ENCODE results near the gene NFATC2IP.
"Not testable (repeated sequence)": the region's sequence is repeated elsewhere in the genome, so short reads cannot be mapped to it uniquely, and the experiment has no call there.

Gene NFATC2IP

DNA sequence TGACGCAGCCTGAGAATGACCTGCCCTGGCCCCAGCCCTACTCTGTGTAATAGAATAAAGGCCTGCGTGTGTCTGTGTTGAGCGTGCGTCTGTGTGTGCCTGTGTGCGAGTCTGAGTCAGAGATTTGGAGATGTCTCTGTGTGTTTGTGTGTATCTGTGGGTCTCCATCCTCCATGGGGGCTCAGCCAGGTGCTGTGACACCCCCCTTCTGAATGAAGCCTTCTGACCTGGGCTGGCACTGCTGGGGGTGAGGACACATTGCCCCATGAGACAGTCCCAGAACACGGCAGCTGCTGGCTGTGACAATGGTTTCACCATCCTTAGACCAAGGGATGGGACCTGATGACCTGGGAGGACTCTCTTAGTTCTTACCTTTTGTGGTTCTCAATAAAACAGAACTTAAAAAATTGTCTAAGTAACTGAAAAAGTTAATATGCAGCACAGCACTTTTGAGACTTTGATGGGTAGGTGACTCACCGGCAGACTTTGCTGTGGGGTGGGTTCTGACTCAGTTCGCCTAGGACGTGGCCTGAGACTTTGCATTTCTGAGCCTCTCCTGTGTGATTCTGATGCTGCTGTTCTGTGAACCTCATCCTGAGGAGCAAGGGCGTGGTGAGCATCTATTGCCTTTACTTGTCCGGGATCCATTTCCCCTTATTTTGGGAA is 39.8 kb downstream of the NFATC2IP start:
- TF ChIP-seq, protein P1, sequence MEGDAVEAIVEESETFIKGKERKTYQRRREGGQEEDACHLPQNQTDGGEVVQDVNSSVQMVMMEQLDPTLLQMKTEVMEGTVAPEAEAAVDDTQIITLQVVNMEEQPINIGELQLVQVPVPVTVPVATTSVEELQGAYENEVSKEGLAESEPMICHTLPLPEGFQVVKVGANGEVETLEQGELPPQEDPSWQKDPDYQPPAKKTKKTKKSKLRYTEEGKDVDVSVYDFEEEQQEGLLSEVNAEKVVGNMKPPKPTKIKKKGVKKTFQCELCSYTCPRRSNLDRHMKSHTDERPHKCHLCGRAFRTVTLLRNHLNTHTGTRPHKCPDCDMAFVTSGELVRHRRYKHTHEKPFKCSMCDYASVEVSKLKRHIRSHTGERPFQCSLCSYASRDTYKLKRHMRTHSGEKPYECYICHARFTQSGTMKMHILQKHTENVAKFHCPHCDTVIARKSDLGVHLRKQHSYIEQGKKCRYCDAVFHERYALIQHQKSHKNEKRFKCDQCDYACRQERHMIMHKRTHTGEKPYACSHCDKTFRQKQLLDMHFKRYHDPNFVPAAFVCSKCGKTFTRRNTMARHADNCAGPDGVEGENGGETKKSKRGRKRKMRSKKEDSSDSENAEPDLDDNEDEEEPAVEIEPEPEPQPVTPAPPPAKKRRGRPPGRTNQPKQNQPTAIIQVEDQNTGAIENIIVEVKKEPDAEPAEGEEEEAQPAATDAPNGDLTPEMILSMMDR (IDR thresholded peaks at IDR 0.05; ENCODE audit: extremely low read depth, missing control alignments): no peak
- DNase-seq (ENCODE audit: low spot score): no peak

DNA sequence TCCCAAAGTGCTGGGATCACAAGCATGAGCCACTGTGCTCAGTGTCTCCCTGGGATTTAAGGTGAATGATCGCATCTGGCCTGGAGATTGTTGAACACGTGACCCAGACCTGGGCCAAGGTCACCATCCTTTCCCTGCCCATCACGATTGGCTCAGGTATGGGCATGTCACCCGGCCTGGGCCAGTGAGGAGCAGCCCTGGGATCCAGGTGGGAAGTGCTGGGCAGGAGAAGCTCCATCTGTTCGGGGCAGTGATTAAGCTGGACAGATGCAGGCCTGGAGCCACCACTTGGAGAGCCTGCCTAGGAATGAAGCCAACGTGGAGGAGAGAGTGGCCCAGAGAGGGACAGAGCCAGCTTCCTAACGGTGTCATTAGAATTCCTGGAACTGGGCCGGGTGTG is 41.0 kb downstream of the NFATC2IP start:
- TF ChIP-seq, protein P1 (IDR thresholded peaks at IDR 0.05; ENCODE audit: extremely low read depth, missing control alignments): no peak
- no peak for DNase-seq (ENCODE audit: low spot score)

DNA sequence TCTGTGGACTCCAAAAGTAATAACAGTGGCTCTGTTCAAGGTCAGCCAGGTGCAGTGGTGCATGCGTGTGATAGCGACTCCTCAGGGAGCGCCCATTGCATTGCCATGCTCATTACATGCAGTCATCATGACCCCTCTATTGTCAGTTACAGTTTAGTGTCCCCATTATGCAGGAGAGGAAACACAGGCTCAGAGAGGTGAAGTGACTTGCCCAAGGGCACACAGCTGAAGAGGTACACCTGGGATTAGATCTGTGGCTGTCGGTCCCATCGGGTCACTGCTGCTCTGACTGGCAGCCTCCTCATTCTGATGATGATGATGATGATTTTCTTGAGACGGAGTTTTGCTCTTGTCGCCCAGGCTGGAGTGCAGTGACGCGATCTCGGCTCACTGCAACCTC is 41.8 kb downstream of the NFATC2IP start:
- TF ChIP-seq, protein P1 (IDR thresholded peaks at IDR 0.05; ENCODE audit: extremely low read depth, missing control alignments): no peak
- DNase-seq (ENCODE audit: low spot score): no peak

DNA sequence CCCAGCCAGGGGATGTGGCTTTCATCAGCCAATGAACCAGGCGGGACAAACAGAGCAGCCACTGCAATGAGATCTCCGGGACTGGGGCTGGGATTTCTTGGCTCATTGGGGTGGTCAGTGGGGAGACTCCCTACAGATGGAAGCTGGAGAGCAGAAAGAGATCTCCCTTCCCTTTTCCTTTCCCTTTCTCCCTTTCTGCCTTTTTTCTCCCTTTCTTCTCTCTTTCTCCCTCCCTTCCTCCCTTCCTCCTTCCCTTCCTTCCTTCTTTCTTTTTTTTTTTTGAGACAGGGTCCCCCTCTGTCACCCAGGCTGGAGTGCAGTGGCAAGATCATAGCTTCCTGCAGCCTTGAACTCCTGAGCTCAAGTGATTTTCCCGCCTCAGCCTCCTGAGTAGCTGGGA is 48.1 kb downstream of the NFATC2IP start:
- no peak for DNase-seq (ENCODE audit: low spot score)
- TF ChIP-seq, protein P1 (IDR thresholded peaks at IDR 0.05; ENCODE audit: extremely low read depth, missing control alignments): no peak

DNA sequence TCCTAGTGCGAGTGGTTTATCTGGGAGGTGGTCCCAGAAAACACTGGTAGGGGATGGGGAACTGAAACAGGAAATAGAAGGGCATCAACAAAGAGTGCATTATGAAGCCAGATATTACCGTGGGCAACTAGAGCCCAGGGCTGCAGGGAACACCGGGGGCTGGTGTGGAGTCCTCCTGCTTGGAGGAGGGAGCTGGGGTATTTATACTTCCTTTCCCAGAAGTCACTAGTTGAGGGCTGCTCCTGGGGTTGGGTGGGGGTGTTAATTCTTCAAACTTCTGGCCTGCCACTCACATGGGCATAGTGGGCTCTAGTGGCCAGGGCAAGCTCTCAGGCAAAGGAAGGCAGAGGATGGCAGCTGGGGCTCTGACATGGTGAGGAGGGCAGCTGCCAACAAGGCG is 48.8 kb downstream of the NFATC2IP start:
- no peak for DNase-seq (ENCODE audit: low spot score)
- TF ChIP-seq, protein P1 (IDR thresholded peaks at IDR 0.05; ENCODE audit: extremely low read depth, missing control alignments): no peak

DNA sequence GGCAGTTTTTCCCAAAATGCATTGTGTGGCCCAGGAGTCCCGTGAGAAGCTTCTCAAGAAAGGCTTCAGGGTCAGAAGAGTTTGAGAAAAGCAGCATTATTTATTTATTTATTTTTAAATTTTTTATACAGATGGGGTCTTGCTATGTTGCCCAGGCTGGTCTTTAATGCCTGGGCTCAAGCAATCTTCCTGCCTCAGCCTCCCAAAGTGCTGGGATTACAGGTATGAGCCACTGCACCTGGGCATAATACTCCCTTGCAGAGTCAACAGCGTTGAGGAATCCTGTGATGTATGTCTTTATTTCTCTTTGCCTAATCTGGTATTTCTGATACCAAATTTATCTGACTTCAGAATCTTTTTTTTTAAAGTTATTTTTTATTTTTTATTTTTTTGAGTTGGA is 49.3 kb downstream of the NFATC2IP start:
- TF ChIP-seq, protein P1 (IDR thresholded peaks at IDR 0.05; ENCODE audit: extremely low read depth, missing control alignments): no peak
- DNase-seq (ENCODE audit: low spot score): no peak

DNA sequence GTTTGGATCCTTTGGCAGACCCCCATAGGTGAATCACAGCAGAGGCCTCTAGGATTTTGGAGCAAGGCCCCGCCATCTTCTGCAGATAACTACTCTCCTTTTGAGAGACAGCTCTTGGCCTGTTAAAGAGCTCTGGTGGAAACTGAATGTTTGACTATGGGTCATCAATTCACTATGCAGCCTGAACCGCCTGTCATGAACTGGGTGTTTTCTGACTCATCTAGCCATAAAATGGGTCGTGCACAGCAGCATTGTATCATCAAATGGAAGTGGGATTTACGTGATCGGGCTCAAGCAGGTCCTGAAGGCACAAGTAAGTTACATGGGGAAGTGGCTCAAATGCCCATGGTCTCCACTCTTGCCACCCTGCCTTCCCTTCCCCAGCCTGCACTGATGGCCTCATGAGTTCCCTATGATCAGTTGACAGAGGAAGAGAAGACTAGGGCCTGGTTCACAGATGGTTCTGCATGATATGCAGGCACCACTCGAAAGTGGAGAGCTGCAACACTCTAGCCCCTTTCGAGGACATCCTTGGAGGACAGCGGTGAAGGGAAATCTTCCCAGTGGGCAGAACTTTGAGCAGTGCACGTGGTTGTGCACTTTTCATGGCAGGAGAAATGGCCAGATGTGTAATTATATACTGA is 53.9 kb downstream of the NFATC2IP start:
- DNase-seq (ENCODE audit: low spot score): not testable (repeated sequence)
